Renal cortical epithelial cell (primary cell): ENCODE results near the gene TNFRSF6B. TPM values are rescaled to one million over a fixed set of nuclear protein-coding genes. Genes with fewer than 3 reads are reported as not detected.
"Not testable (repeated sequence)": the region's sequence is repeated elsewhere in the genome, so short reads cannot be mapped to it uniquely, and the experiment has no call there.

Source experiments
- DNase-seq: peaks from one replicate; pipeline ENCODE4 v3.0.0-alpha.2; 2011; ENCODE audit warnings: low read depth
- total RNA-seq: library from RNA; depleted of rRNA; stranded (reverse); fragments of >200 nt; gene quantifications from 2 replicates; pipeline ENCODE4 v1.2.3, GENCODE V29; 2014

Gene TNFRSF6B
- total RNA-seq, 1 donor from 2014 or later, result 10.8 TPM

DNA sequence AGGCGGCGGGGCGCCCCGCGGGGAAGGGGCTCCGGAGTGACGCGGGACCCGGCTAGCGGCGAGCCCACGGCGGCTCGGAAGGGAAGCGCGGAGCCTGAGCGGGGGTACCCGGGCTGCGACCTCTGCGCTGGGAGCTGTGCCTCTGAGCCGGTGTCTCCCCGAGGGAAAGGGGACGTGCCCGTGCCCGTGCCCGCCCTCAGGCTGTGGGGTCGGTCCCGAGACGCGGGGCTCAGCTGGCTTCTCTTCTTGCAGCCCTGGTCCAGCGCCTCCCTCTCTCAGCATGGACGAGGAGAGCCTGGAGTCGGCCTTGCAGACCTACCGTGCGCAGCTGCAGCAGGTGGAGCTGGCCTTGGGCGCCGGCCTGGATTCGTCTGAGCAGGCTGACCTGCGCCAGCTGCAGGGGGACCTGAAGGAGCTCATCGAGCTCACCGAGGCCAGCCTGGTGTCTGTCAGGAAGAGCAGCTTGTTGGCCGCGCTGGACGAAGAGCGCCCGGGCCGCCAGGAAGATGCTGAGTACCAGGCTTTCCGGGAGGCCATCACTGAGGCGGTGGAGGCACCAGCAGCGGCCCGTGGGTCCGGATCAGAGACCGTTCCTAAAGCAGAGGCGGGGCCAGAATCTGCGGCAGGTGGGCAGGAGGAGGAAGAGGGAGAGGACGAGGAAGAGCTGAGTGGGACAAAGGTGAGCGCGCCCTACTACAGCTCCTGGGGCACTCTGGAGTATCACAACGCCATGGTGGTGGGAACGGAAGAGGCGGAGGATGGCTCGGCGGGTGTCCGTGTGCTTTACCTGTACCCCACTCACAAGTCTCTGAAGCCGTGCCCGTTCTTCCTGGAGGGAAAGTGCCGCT is 12.1 kb downstream of the TNFRSF6B start:
- no peak for DNase-seq

- no peak for DNase-seq
Measured at GRCh38 chr20:63709149-63709527, 12.7 kb downstream of the TNFRSF6B start.

- DNase-seq, result no peak
Measured at GRCh38 chr20:63711085-63711645, 14.7 kb downstream of the TNFRSF6B start.

DNA sequence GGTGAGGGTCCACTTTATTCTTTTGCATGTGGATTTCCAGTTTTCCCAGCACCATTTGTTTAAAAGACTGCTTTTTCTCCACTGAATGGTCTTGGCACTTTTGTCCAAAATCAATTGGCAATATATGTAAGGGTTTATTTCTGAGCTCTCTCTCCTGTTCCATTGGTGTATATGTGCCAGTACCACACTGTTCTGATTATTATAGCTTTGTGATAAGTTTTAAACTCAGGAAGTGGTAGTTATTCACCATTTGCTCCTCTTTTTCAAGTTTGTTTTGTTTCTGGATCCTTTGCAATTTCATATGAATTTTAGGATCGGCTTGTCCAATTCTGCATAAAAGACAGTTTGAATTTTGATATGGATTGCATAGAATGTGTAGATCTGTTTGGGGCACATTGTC is 15.7 kb downstream of the TNFRSF6B start:
- no peak for DNase-seq

DNA sequence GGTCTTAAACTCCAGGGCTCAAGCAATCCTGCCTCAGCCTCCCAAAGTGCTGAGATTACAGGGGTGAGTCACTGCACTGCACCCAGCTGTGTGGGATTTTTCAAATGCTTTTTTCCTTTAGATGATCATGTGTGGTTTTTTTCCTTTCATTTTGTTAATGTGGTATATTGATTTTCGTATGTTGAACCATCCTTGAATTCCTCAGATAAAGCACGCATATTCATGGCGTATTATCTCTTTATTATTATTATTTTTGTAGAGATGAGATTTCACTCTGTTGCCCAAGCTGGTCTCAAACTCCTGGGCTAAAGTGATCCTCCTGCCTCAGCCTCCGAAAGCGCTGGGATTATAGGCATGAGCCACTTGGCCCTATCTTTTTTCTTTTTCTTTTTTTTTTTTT is 18.4 kb downstream of the TNFRSF6B start:
- no peak for DNase-seq

DNA sequence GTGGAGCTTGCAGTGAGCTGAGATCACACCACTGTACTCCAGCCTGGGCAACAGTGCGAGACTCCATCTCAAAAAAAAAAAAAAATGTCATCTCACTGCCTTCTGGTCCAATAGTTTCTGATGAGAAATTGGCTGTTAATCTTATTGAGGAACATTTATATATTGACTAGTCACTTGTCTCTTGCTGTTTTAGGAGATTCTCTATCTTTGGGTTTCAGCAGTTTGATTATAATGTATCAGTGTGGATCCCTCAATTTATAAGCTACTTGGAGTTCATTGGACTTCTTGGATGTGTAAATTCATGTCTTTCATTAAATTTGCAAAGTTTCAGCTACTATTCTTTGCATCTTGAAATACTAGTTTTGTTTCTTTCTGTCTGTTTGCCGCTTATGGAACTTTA is 22.5 kb downstream of the TNFRSF6B start:
- DNase-seq, result no peak

- DNase-seq, result not testable (repeated sequence)
Measured at GRCh38 chr20:63722967-63723622, 26.6 kb downstream of the TNFRSF6B start.

GRCh38 chr20:63730189-63730733 is 33.8 kb downstream of the TNFRSF6B start:
- DNase-seq, result not testable (repeated sequence)

DNA sequence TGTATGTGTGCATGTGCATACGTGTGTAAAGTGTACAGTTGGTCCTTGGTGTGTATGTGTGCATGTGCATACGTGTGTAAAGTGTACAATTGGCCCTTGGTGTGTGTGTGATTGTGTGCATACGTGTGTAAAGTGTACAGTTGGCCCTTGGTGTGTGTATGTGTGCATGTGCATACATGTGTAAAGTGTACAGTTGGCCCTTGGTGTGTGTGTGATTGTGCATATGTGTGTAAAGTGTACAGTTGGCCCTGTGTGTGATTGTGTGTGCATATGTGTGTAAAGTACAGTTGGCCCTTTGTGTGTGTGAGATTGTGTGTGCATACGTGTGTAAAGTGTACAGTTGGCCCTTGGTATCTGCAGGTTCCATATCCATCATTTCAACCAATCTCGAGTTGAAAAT is 35.0 kb downstream of the TNFRSF6B start:
- no peak for DNase-seq

- DNase-seq, result no peak
Measured at GRCh38 chr20:63732118-63733095, 36.0 kb downstream of the TNFRSF6B start.

DNA sequence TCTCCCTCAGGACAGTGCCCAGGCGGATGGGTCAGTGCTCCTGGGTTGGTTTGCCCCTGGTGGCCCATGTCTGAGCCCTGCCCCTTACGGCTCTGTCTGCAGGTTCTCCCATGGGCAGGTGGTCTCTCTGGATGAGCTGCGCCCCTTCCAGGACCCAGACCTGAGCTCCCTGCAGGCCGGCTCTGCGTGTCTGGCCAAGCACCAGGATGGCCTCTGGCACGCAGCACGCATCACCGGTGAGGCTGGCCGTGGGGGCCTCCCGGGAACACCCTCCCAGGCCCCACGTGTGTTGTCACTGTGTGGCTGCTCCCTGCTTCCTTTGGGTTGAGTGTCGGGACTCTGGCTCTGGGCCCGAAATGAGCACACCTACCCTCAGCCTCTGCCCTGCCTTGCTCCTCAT is 36.7 kb downstream of the TNFRSF6B start:
- DNase-seq, result no peak

DNA sequence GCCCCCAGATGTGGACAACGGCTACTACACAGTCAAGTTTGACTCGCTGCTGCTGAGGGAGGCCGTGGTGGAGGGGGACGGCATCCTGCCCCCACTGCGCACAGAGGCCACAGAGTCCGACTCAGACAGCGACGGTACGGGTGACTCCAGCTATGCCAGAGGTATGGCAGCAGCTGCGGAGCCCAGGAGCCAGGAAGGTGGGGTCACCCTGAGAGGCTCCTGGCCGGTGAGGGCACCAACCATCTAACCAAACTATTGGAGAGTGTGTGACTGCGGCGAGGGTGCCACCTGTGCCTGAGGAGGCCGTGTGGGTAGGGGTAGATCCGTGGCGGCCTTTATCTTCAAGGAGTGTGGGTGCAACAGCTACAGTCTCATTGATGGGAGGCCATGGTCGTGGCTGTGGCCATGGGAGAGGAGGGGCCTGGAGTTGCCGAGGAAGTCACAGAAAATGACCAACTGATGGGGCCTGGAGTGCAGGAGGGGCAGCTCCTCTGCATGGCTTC is 37.2 kb downstream of the TNFRSF6B start:
- DNase-seq, result no peak

DNA sequence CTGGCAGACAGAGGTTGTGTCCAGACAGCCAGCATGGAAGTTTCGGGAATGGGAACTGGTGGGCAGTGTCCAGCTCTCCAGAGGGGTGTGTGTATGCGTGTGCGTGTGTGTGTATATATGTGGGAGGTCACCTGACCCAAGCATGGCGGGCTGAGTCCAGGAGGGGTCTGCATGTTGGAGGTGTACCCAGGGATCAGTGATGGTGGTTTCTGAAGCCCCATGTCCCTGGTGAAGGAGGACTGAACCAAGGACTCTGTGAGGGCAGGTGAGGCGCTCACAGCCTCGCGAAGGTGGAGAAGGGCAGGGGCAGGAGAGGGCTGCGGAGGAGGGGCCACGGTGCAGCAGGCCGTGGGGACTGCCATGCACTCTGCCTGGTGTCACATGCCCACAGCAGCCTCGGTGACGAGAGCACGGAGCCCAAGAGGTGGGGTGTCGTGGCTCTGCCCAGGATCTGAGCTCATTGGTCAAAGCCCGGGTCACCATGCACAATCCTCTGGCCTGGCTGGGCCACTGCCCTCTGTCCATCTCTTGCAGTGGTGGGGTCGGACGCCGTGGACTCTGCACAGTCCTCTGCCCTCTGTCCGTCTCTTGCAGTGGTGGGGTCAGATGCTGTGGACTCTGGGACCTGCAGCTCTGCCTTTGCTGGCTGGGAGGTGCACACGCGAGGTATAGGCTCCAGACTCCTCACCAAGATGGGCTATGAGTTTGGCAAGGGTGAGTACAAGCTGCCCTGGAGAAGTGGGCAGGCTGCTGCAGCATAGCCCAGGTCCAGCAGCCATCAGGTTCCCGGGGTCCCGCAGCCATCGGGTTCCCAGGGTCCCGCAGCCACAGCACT is 37.9 kb downstream of the TNFRSF6B start:
- DNase-seq, result no peak

GRCh38 chr20:63734946-63735858 is 38.8 kb downstream of the TNFRSF6B start:
- DNase-seq, result no peak

DNA sequence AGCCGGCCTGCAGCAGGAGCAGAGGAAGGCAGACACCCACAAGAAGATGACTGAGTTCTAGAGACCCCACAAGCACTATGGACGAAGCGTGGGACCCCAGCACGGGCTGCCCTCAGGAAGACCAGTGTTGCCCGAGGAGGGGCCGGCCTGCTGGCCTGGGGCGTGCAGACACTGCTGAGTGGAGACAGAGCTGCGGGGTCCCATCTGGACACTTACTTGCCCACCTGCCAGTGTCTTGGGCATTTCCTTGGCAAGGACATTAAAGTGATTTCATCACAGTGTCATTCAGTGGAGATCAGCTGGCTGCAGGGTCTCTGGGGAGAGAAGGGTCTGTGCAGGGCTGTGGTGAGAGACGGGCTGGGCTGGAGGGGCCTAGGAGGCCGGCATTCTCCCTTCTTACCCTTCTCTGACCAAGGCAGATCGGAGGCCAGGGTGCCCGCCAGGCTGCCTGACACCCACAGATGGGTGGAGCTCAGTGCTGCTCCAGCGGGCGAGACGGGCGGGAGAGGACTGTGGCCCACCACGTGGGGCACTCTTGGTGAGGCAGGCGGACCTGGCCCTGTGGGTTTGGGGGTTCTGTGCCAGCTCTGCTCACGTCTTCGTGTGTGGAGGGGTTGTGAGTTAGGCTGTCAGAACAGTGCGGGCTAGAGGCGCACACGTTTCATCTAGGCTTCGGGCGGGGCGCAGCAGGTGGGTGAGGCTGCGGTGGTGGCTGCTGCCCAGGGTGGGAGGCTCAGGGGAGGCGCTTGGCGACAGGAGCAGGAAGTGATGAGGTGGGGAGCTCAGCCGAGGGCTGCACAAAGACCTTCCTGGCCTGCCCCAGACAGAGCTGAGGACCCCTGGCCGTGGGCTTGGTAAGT is 39.6 kb downstream of the TNFRSF6B start, which contains the start of gene LIME1:
LIME1 (plus strand) TSS at position 806 of the 860 bp plus-strand sequence. CDS start 886 bp downstream, outside the sequence.
- DNase-seq, result no peak

DNA sequence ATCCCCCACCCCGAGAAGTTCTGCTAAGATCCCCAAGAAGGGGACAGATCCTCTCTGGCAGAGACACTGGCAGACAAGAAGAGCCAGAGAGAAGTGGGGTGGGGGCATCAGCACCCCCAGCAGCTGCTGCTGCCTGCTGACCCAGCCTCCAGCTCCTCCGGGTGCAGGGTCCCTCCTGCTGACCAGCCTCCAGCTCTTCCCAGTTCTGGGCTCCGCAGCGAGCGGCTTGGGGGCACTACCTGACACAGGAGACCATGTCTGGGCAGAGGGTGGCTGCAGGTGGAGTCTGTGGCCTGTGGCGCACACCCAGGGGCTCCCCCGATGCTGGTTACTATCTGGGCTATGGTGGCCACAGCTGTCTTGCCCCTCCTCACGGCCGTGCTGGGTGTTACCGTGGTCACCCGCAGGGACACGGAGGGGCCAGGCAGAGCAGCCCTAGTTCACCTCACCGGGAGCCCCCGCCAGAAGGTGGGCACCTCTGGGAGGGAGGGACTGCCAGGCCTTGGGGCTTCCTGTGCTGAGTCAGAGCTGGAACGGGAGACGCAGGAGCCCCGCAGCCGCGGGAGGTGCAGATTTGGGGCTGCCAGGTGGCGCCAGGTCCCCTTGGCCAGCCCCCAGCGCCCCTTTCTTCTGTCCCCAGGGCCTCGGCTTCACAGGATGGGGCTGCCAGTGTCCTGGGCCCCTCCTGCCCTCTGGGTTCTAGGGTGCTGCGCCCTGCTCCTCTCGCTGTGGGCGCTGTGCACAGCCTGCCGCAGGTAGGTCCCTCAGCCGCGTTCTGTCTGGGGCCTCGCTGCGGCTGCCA is 40.6 kb downstream of the TNFRSF6B start:
- no peak for DNase-seq

GRCh38 chr20:63737695-63737944 is 41.2 kb downstream of the TNFRSF6B start:
- DNase-seq, result no peak
